GM13977 (cell line): Measurements from ENCODE around the gene MYO7B.

Experiments used
- DNase-seq: peaks from one replicate; pipeline ENCODE4 v3.0.0; 2012; ENCODE audit warnings: low spot score
- CTCF ChIP-seq: IDR thresholded peaks from 2 replicates; pipeline ENCODE4 v1.5.1; 2012; ENCODE audit warnings: mild to moderate bottlenecking, control low read depth; ENCODE audit not compliant: insufficient read depth; ENCODE audit errors: extremely low read depth, missing control alignments
- in situ Hi-C: fragments of 300-500 bp; cut with MboI; formaldehyde crosslinking; loops from one replicate; pipeline ENCODE4 v1.12.0; 2022; ENCODE audit warnings: low sequenced_read_pairs, low pct_unique_long_range_greater_than_20kb, mixed read lengths, inconsistent platforms; ENCODE audit not compliant: unreplicated experiment

Gene MYO7B

GRCh38 chr2:127672341-127673224 lies 137.1 kb downstream of the MYO7B start:
- TF ChIP-seq CTCF: no peak
- DNase-seq: no peak
- in situ Hi-C loops: no loop called here

GRCh38 chr2:127673291-127674069 lies 138.0 kb downstream of the MYO7B start:
- DNase-seq: no peak
- in situ Hi-C loops: no loop called here
- TF ChIP-seq CTCF: no peak

GRCh38 chr2:127674241-127675209 lies 139.0 kb downstream of the MYO7B start:
- DNase-seq: peak; percentile 80
- in situ Hi-C loops: no loop called here
- no peak for TF ChIP-seq CTCF

- no peak for TF ChIP-seq CTCF
- DNase-seq: peak; percentile 64
- in situ Hi-C loops: no loop called here
These were observed 140.1 kb downstream of the MYO7B start, which contains the start of gene LIMS2 for GRCh38 chr2:127675331-127676261. Gene LIMS2, minus strand, starts transcription at chr2:127675530. Its CDS starts 506 bp downstream, at chr2:127675024.

GRCh38 chr2:127676906-127677305 lies 141.4 kb downstream of the MYO7B start:
- no peak for TF ChIP-seq CTCF
- no peak for DNase-seq
- in situ Hi-C loops: no loop called here
